NB4 (cell line): ENCODE data around the gene SIL1.

Experiments
- CTCF ChIP-seq: IDR thresholded peaks from one replicate; pipeline ENCODE4 v1.5.1; 2012; ENCODE audit warnings: low read depth, low read length
- POLR2A ChIP-seq: IDR thresholded peaks from 2 replicates; pipeline ENCODE4 v1.6.1; 2011; ENCODE audit warnings: mild to moderate bottlenecking; ENCODE audit not compliant: insufficient read length; ENCODE audit errors: extremely low read depth

GRCh38 chr5:139178589-139178917 lies 19.6 kb downstream of the SIL1 start:
- TF ChIP-seq CTCF (no peak), POLR2A (no peak)
